ENCODE results near the gene PRKCZ.

Gene PRKCZ

GRCh38 chr1:2124446-2125198 is 74.4 kb downstream of the PRKCZ start:
- no peak for DNase-seq

GRCh38 chr1:2125350-2126211 is 75.4 kb downstream of the PRKCZ start:
- DNase-seq, result no peak

- DNase-seq, result no peak
Observed at GRCh38 chr1:2126331-2127186, 76.3 kb downstream of the PRKCZ start.

- DNase-seq, result no peak
Observed at GRCh38 chr1:2127187-2128145, 77.3 kb downstream of the PRKCZ start.

GRCh38 chr1:2128189-2128901 is 78.1 kb downstream of the PRKCZ start:
- no peak for DNase-seq

GRCh38 chr1:2129256-2129943 is 79.2 kb downstream of the PRKCZ start:
- DNase-seq, result no peak

- no peak for DNase-seq
Observed at GRCh38 chr1:2130156-2130555, 79.9 kb downstream of the PRKCZ start.

- DNase-seq, result no peak
Observed at GRCh38 chr1:2130871-2131289, 80.7 kb downstream of the PRKCZ start.

- DNase-seq, result peak in 1 of 2 donors; percentile 41
Observed at GRCh38 chr1:2132222-2133038, 82.2 kb downstream of the PRKCZ start.

- DNase-seq, result peak; percentile 95 to 98
Observed at GRCh38 chr1:2133039-2133878, 83.0 kb downstream of the PRKCZ start.

GRCh38 chr1:2133879-2134215 is 83.6 kb downstream of the PRKCZ start:
- no peak for DNase-seq

- no peak for DNase-seq
Observed at GRCh38 chr1:2134266-2134620, 84.0 kb downstream of the PRKCZ start.

GRCh38 chr1:2134621-2135307 is 84.6 kb downstream of the PRKCZ start:
- no peak for DNase-seq

GRCh38 chr1:2135441-2135841 is 85.2 kb downstream of the PRKCZ start:
- DNase-seq, result no peak

GRCh38 chr1:2135941-2136340 is 85.7 kb downstream of the PRKCZ start:
- DNase-seq, result no peak

GRCh38 chr1:2136386-2137235 is 86.4 kb downstream of the PRKCZ start:
- DNase-seq, result no peak
